Mesenchymal stem cell (in vitro differentiated cells and primary cell): ENCODE results near the gene COL5A2.
A peak's percentile ranks its signal among the peaks of the same experiment; 100 is the strongest.

Experiments used
- DNase-seq: peaks from one replicate; pipeline ENCODE4 v3.0.0-alpha.2; 2013
- H2AFZ ChIP-seq: one replicate; pipeline ENCODE4 v1.6.1; 2013; ENCODE audit warnings: low read depth, mild to moderate bottlenecking, control low read depth, inconsistent platforms, low read length, moderate library complexity
- H2AK5ac ChIP-seq: 2 replicates; pipeline ENCODE4 v1.6.1; 2013; ENCODE audit warnings: low read length, moderate library complexity, mild to moderate bottlenecking, inconsistent platforms; ENCODE audit not compliant: severe bottlenecking
- H2BK120ac ChIP-seq: one replicate; pipeline ENCODE4 v1.6.1; 2013; ENCODE audit warnings: low read depth, mild to moderate bottlenecking, inconsistent platforms, low read length, moderate library complexity
- H2BK12ac ChIP-seq, 2 experiments: one replicate each; pipeline ENCODE4 v1.6.1; 2013; ENCODE audit warnings: inconsistent platforms in 2 of 2, low read length in 2 of 2, mild to moderate bottlenecking in 2 of 2, moderate library complexity in 2 of 2, control low read depth in 1 of 2
- H2BK15ac ChIP-seq: one replicate; pipeline ENCODE4 v1.6.1; 2013; ENCODE audit warnings: mild to moderate bottlenecking, low read depth, inconsistent platforms; ENCODE audit not compliant: poor library complexity, severe bottlenecking
- H2BK5ac ChIP-seq: 2 replicates; pipeline ENCODE4 v1.6.1; 2013; ENCODE audit warnings: low read depth, mild to moderate bottlenecking, low read length, control low read depth, inconsistent platforms; ENCODE audit not compliant: poor library complexity, severe bottlenecking
- H3K14ac ChIP-seq, 2 experiments: one replicate each; pipeline ENCODE4 v1.6.1; 2013; ENCODE audit warnings: inconsistent platforms in 2 of 2, low read length in 2 of 2, control low read depth in 1 of 2, mild to moderate bottlenecking in 1 of 2, moderate library complexity in 1 of 2
- H3K18ac ChIP-seq, 2 experiments: one replicate each; pipeline ENCODE4 v1.6.1; 2013; ENCODE audit warnings: inconsistent platforms in 2 of 2, low read length in 2 of 2, control low read depth in 1 of 2, low read depth in 1 of 2, mild to moderate bottlenecking in 1 of 2
- H3K23ac ChIP-seq, 2 experiments: one replicate each; pipeline ENCODE4 v1.6.1; 2013; ENCODE audit warnings: inconsistent platforms in 2 of 2, low read length in 2 of 2, mild to moderate bottlenecking in 2 of 2, moderate library complexity in 2 of 2, control low read depth in 1 of 2
- H3K27ac ChIP-seq: 2 replicates; pipeline ENCODE4 v1.5.1; 2013; ENCODE audit warnings: mild to moderate bottlenecking, moderate library complexity, low read length, control low read depth, inconsistent platforms; ENCODE audit not compliant: poor library complexity, severe bottlenecking
- H3K27me3 ChIP-seq, 2 experiments: 2 replicates each; pipeline versions ENCODE4 v1.6.1 to v1.7.0; 2013; ENCODE audit warnings: low read length in 2 of 2, mild to moderate bottlenecking in 2 of 2, moderate library complexity in 2 of 2, control low read depth in 1 of 2, inconsistent platforms in 1 of 2; ENCODE audit not compliant: control insufficient read depth in 1 of 2, insufficient read depth in 1 of 2
- H3K36me3 ChIP-seq, 2 experiments: 2 replicates each; pipeline versions ENCODE4 v1.6.1 to v1.7.0; 2013; ENCODE audit warnings: low read length in 2 of 2, control low read depth in 1 of 2, inconsistent platforms in 1 of 2, low read depth in 1 of 2, mild to moderate bottlenecking in 1 of 2; ENCODE audit not compliant: insufficient read depth in 2 of 2, control insufficient read depth in 1 of 2
- H3K4ac ChIP-seq, 2 experiments: one replicate each; pipeline ENCODE4 v1.6.1; 2013; ENCODE audit warnings: inconsistent platforms in 2 of 2, low read length in 2 of 2, mild to moderate bottlenecking in 2 of 2, moderate library complexity in 2 of 2, control low read depth in 1 of 2, low read depth in 1 of 2
- H3K4me1 ChIP-seq: 2 replicates; pipeline ENCODE4 v1.6.1; 2013; ENCODE audit warnings: low read depth, low read length, control low read depth; ENCODE audit not compliant: control insufficient read depth, insufficient read depth
- H3K4me2 ChIP-seq: 2 replicates; pipeline ENCODE4 v1.6.1; 2013; ENCODE audit warnings: low read length, mild to moderate bottlenecking, inconsistent platforms; ENCODE audit not compliant: poor library complexity, severe bottlenecking
- H3K4me3 ChIP-seq, 2 experiments: 2 replicates each; pipeline versions ENCODE4 v1.5.1 to v1.7.0; 2013; ENCODE audit warnings: low read length in 2 of 2, mild to moderate bottlenecking in 2 of 2, control low read depth in 1 of 2, low read depth in 1 of 2; ENCODE audit not compliant: insufficient read depth in 1 of 2
- H3K79me1 ChIP-seq: replicated peaks from 2 replicates; pipeline ENCODE4 v1.6.1; 2013; ENCODE audit warnings: mild to moderate bottlenecking, control low read depth, low read length, inconsistent platforms; ENCODE audit not compliant: poor library complexity, severe bottlenecking
- H3K9ac ChIP-seq: 2 replicates; pipeline ENCODE4 v1.7.0; 2013; ENCODE audit warnings: mild to moderate bottlenecking, low read length, moderate library complexity
- H3K9me3 ChIP-seq: 2 replicates; pipeline ENCODE4 v1.7.0; 2013; ENCODE audit warnings: mild to moderate bottlenecking, low read length; ENCODE audit not compliant: control insufficient read depth
- H4K8ac ChIP-seq: one replicate; pipeline ENCODE4 v1.6.1; 2013; ENCODE audit warnings: inconsistent platforms, mild to moderate bottlenecking, low read length, moderate library complexity
- H4K91ac ChIP-seq: one replicate; pipeline ENCODE4 v1.6.1; 2013; ENCODE audit warnings: mild to moderate bottlenecking, low read length, inconsistent platforms
- WGBS: methylation state at CpG from one replicate; pipeline ENCODE4 v1.1.7; 2013; ENCODE audit warnings: mixed read lengths; 5-methylcytosine and 5-hydroxymethylcytosine counted together

Gene COL5A2

DNA sequence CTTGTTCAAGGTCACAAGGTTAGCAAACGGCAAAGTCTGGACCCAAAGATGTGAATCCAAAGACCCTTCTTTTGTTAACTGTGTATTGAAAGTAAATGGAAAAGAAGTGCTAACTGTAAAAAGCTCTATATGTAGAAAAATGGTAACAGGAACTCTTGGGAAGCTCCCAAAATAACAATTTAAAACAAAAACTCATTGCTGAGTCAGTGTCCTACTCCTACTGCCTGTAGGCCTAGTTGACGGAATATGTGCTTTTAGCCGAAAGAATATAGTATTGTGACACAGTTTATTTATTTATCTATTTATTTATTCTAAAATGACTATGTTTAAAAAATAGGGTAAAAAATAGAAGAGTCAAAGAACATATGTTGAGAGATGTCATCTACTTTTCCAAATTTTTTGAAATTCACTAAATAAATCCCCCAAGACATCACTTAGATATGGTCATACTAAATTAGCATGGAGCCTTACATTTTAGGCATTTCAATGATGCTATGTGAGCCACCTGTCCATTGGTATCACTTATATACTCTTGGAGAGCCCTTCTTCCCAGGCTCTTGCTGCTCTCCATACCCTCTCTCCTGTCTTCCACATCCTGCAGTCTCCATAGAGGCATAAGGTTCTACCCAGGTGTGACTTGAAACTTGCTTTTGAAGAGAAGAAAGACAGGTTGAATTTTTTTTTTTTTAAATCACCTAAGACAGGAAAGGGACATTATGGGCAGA, 13.7 kb downstream of the COL5A2 start:
- peaks cover 3% of the 10 kb centered on the region for H3K4me1 ChIP-seq

DNA sequence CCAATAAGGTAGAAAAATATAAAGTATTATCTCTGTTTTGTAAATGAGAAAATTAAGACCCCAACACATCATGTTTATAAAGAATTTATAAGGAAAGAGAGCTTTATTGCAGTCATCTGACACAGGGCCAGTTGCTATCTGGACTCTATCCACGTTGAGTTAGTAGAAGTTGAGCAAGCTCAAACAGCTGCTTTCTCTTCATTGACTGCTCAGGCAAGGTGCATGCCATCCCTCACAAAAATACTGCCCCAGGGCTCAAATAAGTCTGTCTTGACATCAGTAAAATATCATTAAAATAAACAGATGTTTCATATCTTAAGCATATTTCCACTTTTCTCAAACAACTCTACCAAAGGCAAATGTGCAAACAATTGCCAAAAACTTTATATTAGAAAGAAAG, 14.8 kb downstream of the COL5A2 start:
- Histone ChIP-seq H2BK5ac (no peak overlapping the region), H2BK12ac (no peak overlapping the region), H3K4me2 (no peak overlapping the region), H3K4me1 (peaks cover 3% of the 10 kb centered on the region), H3K4me3 (no peak overlapping the region), H2AFZ (no peak overlapping the region), H3K27ac (peak overlapping the region; percentile 57), H3K79me1 (peaks cover 3% of the 10 kb centered on the region), H4K8ac (no peak overlapping the region), H3K9me3 (no peaks in the 10 kb centered on the region), H2AK5ac (no peak overlapping the region), H2BK120ac (no peak overlapping the region), H3K23ac (no peak overlapping the region), H3K4ac (no peak overlapping the region), H3K18ac (no peak overlapping the region), H4K91ac (no peak overlapping the region), H3K9ac (peak overlapping the region; percentile 74), H2BK15ac (no peak overlapping the region), H3K36me3 (peaks cover 0 to 2% of the 10 kb centered on the region in 2 experiments), H3K14ac (no peak overlapping the region), H3K27me3 (no peaks in the 10 kb centered on the region)
- peak; percentile 49 for DNase-seq
- 0% methylated on average over 1 of the region's 1 CpG for WGBS

More for the DNA sequence above, 13.7 kb downstream of the COL5A2 start:
- Histone ChIP-seq H3K9ac (peak overlapping the region; percentile 28), H3K4me2 (no peak overlapping the region), H2BK120ac (no peak overlapping the region), H4K91ac (no peak overlapping the region), H3K9me3 (no peaks in the 10 kb centered on the region), H4K8ac (no peak overlapping the region), H3K79me1 (peaks cover 3% of the 10 kb centered on the region), H2BK5ac (no peak overlapping the region), H3K14ac (no peak overlapping the region), H3K4me3 (peak overlapping the region in 1 of 2 experiments; percentile 7), H3K36me3 (peaks cover 0 to 2% of the 10 kb centered on the region in 2 experiments), H3K23ac (no peak overlapping the region), H2AK5ac (no peak overlapping the region), H3K18ac (no peak overlapping the region), H3K4ac (no peak overlapping the region), H2BK15ac (no peak overlapping the region), H2BK12ac (no peak overlapping the region), H3K27me3 (no peaks in the 10 kb centered on the region), H3K27ac (no peak overlapping the region), H2AFZ (no peak overlapping the region)
- 69% methylated on average over 1 of the region's 3 CpGs for WGBS
- DNase-seq: no peak

DNA sequence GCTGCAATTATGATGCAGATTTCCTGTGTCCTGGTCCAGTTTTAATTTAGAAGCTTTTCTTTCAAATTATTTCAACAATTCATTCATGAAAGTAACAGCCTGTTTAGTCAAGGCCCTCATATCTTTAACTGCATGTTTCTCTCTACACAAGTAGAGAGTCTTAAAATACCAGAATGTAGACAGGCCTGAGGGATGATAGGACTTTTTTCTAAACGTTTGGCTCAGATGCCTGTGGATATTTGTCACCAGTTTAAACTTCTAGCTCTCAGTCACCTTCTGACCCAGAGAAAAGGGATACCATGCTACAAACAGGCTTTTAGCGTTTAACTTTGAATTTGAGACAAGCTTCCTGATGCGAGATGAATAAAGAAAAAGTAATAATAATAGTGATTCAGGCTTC, 15.7 kb downstream of the COL5A2 start:
- Histone ChIP-seq H3K79me1 (peaks cover 3% of the 10 kb centered on the region), H2BK5ac (no peak overlapping the region), H3K4me2 (peak overlapping the region; percentile 11), H3K36me3 (no peaks in the 10 kb centered on the region), H3K18ac (no peak overlapping the region), H2AK5ac (no peak overlapping the region), H3K4ac (no peak overlapping the region), H3K27me3 (no peaks in the 10 kb centered on the region), H3K14ac (no peak overlapping the region), H2BK12ac (no peak overlapping the region), H4K91ac (no peak overlapping the region), H4K8ac (no peak overlapping the region), H3K27ac (peak overlapping the region; percentile 51), H2BK120ac (no peak overlapping the region), H3K4me3 (peak overlapping the region in 1 of 2 experiments; percentile 36), H3K9me3 (no peaks in the 10 kb centered on the region), H3K9ac (peak overlapping the region; percentile 74), H3K4me1 (peaks cover 1% of the 10 kb centered on the region), H3K23ac (no peak overlapping the region), H2AFZ (no peak overlapping the region), H2BK15ac (no peak overlapping the region)
- 0% methylated on average over 1 of the region's 3 CpGs for WGBS
- peak; percentile 78 for DNase-seq

DNA sequence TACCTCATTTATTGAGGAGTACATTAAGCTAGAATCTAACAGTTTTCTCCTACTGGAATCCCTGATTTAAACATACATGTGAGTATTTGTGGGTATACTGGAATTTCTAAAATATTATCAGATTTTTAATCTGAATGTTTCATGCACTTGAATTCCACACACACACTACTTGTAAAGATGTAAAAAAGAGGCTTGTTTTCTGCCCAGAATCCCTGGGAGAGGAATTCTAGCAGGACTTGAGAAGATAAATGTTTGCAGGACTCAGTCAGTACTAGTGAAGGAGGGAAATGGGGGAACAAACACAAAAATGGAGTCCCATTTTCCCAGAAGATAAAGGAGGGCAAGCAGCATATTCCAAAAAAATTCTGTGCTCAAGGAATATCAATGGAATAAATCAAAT, 17.0 kb downstream of the COL5A2 start:
- H3K23ac ChIP-seq: no peak overlapping the region
- H2BK12ac ChIP-seq: no peak overlapping the region
- no peak overlapping the region for H3K4me3 ChIP-seq
- no peak overlapping the region for H2BK15ac ChIP-seq
- H2AK5ac ChIP-seq: no peak overlapping the region
- H3K18ac ChIP-seq: no peak overlapping the region
- H3K36me3 ChIP-seq: no peaks in the 10 kb centered on the region
- no peak overlapping the region for H3K4ac ChIP-seq
- H2BK120ac ChIP-seq: no peak overlapping the region
- no peak overlapping the region for H3K14ac ChIP-seq
- H3K27me3 ChIP-seq: no peaks in the 10 kb centered on the region
- peaks cover 3% of the 10 kb centered on the region for H3K79me1 ChIP-seq
- H3K27ac ChIP-seq: no peak overlapping the region
- no peak for DNase-seq
- H3K9me3 ChIP-seq: no peaks in the 10 kb centered on the region
- H2BK5ac ChIP-seq: no peak overlapping the region
- H2AFZ ChIP-seq: no peak overlapping the region
- peaks cover 1% of the 10 kb centered on the region for H3K4me1 ChIP-seq
- H4K91ac ChIP-seq: no peak overlapping the region
- no peak overlapping the region for H4K8ac ChIP-seq
- no peak overlapping the region for H3K4me2 ChIP-seq
- peak overlapping the region; percentile 14 for H3K9ac ChIP-seq
